Right lobe of liver (tissue), 6 donors: ENCODE data around the gene BCAR3. TPM values are rescaled to one million over a fixed set of nuclear protein-coding genes. Genes with fewer than 3 reads are reported as not detected.

Source experiments
- ATAC-seq, 4 donors: fragments of 200-7000 bp; cut with Tn5 transposase; one replicate each; pipeline ENCODE4 v1.9.1; 2020; ENCODE audit warnings: mild to moderate bottlenecking in 4 of 4, moderate library complexity in 4 of 4
- DNase-seq, 3 donors: peaks; one replicate each; pipeline ENCODE4 v3.0.0-alpha.2; 2020
- H3K27ac ChIP-seq, 3 donors: fragments of 200-600 bp; one replicate each; pipeline ENCODE4 v1.8.0; 2022
- H3K27me3 ChIP-seq, 2 donors: fragments of 200-600 bp; one replicate each; pipeline ENCODE4 v1.8.0; 2022
- H3K36me3 ChIP-seq, 4 donors: fragments of 200-600 bp; sonication (generic) in 1 of 4; one replicate each; pipeline versions ENCODE4 v1.5.1 to v1.8.0; 2017 to 2022; ENCODE audit warnings: control low read depth in 1 of 4
- H3K4me1 ChIP-seq, 4 donors: fragments of 200-600 bp; sonication (generic) in 1 of 4; one replicate each; pipeline versions ENCODE4 v1.5.1 to v1.8.0; 2017 to 2022; ENCODE audit warnings: control low read depth in 1 of 4
- H3K4me3 ChIP-seq, 3 donors: fragments of 200-600 bp; one replicate each; pipeline ENCODE4 v1.8.0; 2022
- H3K9me3 ChIP-seq, 4 donors: fragments of 200-600 bp; sonication (generic) in 1 of 4; one replicate each; pipeline versions ENCODE4 v1.5.1 to v1.8.0; 2017 to 2022; ENCODE audit warnings: control low read depth in 1 of 4
- CTCF ChIP-seq, 4 donors: fragments of 200-600 bp in 3 of 4; fragments of 450-650 bp in 1 of 4; IDR thresholded peaks; one replicate each; pipeline versions ENCODE4 v1.5.1 to v1.8.0; 2016 to 2022; ENCODE audit warnings: antibody characterized with exemption in 4 of 4, mild to moderate bottlenecking in 2 of 4
- POLR2A ChIP-seq: fragments of 450-650 bp; IDR thresholded peaks from one replicate; pipeline ENCODE4 v1.6.1; 2017; ENCODE audit warnings: antibody characterized with exemption, mild to moderate bottlenecking
- WGBS: methylation state at CpG from one replicate; pipeline ENCODE4 v1.1.6; 2018; ENCODE audit warnings: low coverage, low lambda C conversion rate; ENCODE audit not compliant: insufficient coverage; ENCODE audit errors: missing lambda C conversion rate; 5-methylcytosine and 5-hydroxymethylcytosine counted together
- intact Hi-C, 2 donors: fragments of 100-400 bp; cut with DNase I; formaldehyde crosslinking; loops; one replicate each; pipeline versions ENCODE4 v1.11.2 to v1.14.1; 2022
- total RNA-seq, 6 experiments: library from RNA; depleted of rRNA in 2 of 6; stranded (reverse); fragments of >200 nt in 2 of 6; fragmentation: NEBNext Ultra II Directional in 3 of 6; extraction: Animal tissue kit (Norgen Biotek cat#: 25700) in 3 of 6; gene quantifications; one replicate each; pipeline versions ENCODE4 v1.1.0 to v1.2.4, GENCODE V29; 2016 to 2023
- donor health status: DM: no; HTN: yes; CAD: no.
- donor health status: DM: no; HTN: no; CAD: no.
- donor health status: DM: no; HTN: no; CAD: no.
- donor health status: DM: no; HTN: yes; CAD: no.
- donor health status: DM: no; HTN: yes; CAD: no.

The BCAR3 gene
- total RNA-seq, 6 experiments from 2014 or later = 7.6 to 19.8 (median 12.9) TPM

DNA sequence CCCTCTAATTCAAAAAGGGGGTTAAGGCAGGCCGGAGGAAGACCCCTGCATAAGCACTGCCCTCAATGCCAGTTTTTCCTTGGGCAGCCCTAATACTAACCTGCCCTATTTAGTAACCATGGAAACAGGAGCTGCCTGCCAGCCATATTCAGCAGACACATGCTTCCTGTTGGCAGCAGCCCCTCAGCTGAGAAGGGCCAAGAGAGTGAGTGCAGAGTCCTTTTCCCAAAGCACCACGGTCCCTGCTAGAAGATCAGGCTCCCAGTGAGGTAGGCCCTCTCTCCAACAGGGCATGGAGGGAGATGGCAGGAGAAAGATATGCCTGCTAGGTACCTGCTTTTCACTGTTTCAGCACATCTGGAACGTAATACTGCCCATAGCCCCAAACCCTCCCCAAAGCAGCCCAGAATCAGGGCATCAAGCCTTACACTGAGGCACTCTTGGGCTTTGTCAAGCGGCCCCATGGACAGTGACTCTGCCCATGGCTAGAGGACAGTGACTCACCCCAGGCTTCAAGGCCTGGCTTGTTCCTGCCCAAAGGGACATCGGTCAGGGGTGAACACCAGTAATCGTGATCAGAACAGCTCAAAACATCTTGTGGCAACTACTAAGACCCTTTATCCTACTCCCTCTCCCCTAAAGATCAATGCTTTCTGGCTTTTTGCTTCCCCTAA lies 64.5 kb downstream of the BCAR3 start:
- intact Hi-C loops = loop anchor here in 1 of 2 donors (10.0 kb wide), 1 partner anchor 182 kb away; no protein-coding TSS in a partner anchor
- WGBS = 23% methylated on average over 3 of the region's 6 CpGs
- Histone ChIP-seq H3K9me3 (no peaks in the 10 kb centered on the region), H3K27ac (peak overlapping the region; percentile 69 to 95 (median 74)), H3K27me3 (no peaks in the 10 kb centered on the region), H3K36me3 (no peaks in the 10 kb centered on the region), H3K4me1 (peaks cover 0 to 70% (median 26%) of the 10 kb centered on the region in 4 donors), H3K4me3 (peak overlapping the region in 1 of 3 donors; percentile 14)
- DNase-seq (peak; percentile 71 to 94 (median 90)), ATAC-seq (peak; percentile 48 to 78 (median 76))
- TF ChIP-seq CTCF (IDR thresholded peaks at IDR 0.05) (no peak), POLR2A (peak; percentile 2)

- 65% methylated on average over 5 of the region's 8 CpGs for WGBS
- Histone ChIP-seq H3K9me3 (no peaks in the 10 kb centered on the region), H3K4me3 (no peak overlapping the region), H3K36me3 (no peaks in the 10 kb centered on the region), H3K27me3 (no peaks in the 10 kb centered on the region), H3K4me1 (peaks cover 0 to 68% (median 26%) of the 10 kb centered on the region in 4 donors), H3K27ac (peak overlapping the region; percentile 69 to 95 (median 74))
- ATAC-seq (no peak), DNase-seq (no peak)
- TF ChIP-seq POLR2A (no peak), CTCF (IDR thresholded peaks at IDR 0.05) (no peak)
- intact Hi-C loops = loop anchor here in 1 of 2 donors (10.0 kb wide), 1 partner anchor 182 kb away; no protein-coding TSS in a partner anchor
Measured at GRCh38 chr1:93616221-93616995, 65.2 kb downstream of the BCAR3 start.

DNA sequence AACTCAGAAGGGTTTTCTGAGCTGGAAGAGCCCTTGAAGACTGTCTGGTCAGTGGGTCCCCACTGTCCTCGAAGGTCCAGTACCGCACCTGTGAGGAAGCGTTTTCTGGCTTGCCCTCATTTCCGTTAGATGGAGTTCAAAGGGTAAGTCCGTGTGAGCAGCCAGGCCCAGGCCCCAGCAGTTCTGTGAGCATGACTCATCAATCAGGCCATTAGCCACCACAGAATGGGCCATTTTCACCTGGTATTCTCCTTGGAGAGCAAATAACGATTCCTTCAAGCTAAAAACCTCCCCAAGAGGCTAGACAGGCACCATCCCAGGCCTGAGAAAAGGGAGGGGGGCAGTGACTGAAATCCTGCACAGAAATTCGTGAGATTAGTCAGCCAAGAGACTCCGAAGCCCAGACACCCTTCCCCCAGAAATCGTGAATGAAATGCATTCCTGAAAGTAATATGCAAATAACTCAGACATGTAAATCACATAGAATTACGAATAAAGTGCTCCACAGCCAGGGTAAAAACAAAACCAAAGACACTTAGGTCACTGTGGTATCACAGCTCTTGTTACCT lies 66.0 kb downstream of the BCAR3 start:
- 50% methylated on average over 5 of the region's 10 CpGs for WGBS
- H3K4me3 ChIP-seq = no peak overlapping the region
- H3K4me1 ChIP-seq = peaks cover 0 to 68% (median 26%) of the 10 kb centered on the region in 4 donors
- TF ChIP-seq CTCF (IDR thresholded peaks at IDR 0.05) (no peak), POLR2A (peak; percentile 12)
- peak overlapping the region; percentile 45 to 95 (median 61) for H3K27ac ChIP-seq
- peak in 3 of 4 donors; percentile 5 to 42 (median 17) for ATAC-seq
- peak in 1 of 3 donors; percentile 47 for DNase-seq
- intact Hi-C loops = loop anchor here in 1 of 2 donors (10.0 kb wide), 1 partner anchor 181 kb away; no protein-coding TSS in a partner anchor
- no peaks in the 10 kb centered on the region for H3K27me3 ChIP-seq
- H3K9me3 ChIP-seq = no peaks in the 10 kb centered on the region
- no peaks in the 10 kb centered on the region for H3K36me3 ChIP-seq

DNA sequence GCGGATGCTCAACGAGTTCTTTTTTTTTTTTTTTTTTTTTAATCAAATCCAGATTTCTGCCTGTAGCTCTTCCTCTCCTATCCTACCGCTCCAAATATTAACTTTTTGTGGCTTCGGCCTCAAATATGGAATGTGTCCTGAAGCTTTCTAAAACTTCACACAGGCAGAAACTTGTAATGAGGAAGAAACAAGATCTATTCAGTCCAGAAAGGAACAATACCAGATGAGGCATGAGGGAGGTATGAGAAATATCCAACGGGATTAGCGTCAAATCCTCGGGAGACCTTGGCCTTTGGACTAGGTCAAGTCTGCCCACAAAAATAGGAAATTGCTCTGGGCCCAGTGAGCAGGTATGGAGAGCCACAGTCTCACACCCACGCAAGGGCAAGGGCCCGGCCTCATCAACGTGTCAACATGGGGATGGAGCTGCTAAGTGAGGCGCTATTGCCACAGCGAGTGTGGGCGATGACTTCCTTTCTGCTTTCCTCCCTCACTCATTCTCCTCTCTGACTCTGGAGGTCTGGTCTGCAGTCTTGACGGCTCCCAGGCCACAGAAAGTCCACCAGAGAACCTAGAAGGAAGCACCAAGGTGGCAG lies 66.6 kb downstream of the BCAR3 start:
- Histone ChIP-seq H3K36me3 (no peaks in the 10 kb centered on the region), H3K4me3 (no peak overlapping the region), H3K9me3 (no peaks in the 10 kb centered on the region), H3K27me3 (no peaks in the 10 kb centered on the region), H3K27ac (peak overlapping the region; percentile 45 to 95 (median 61)), H3K4me1 (peaks cover 0 to 68% (median 26%) of the 10 kb centered on the region in 4 donors)
- peak in 2 of 3 donors; percentile 60 to 62 for DNase-seq
- peak in 1 of 4 donors; percentile 16 for ATAC-seq
- intact Hi-C loops = loop anchor here in 1 of 2 donors (10.0 kb wide), 1 partner anchor 180 kb away; no protein-coding TSS in a partner anchor
- WGBS = 62% methylated on average over 12 of the region's 14 CpGs
- no peak for TF ChIP-seq POLR2A
- TF ChIP-seq CTCF (IDR thresholded peaks at IDR 0.05) = no peak
